Nephron progenitor cell (in vitro differentiated cells): Measurements from ENCODE around the gene GPR25.

Source experiments
- DNase-seq: peaks from one replicate; pipeline ENCODE4 v3.0.0; 2021
- H3K27ac Mint-ChIP-seq: 2 replicates; pipeline ENCODE4 v1.8.0; 2021; ENCODE audit warnings: mild to moderate bottlenecking, moderate library complexity, mixed read lengths
- H3K27me3 Mint-ChIP-seq: 2 replicates; pipeline ENCODE4 v1.8.0; 2021; ENCODE audit warnings: mild to moderate bottlenecking, low read depth, mixed read lengths; ENCODE audit not compliant: poor library complexity
- H3K36me3 Mint-ChIP-seq: 2 replicates; pipeline ENCODE4 v1.8.0; 2021; ENCODE audit warnings: low read depth, mixed read lengths
- H3K4me1 Mint-ChIP-seq: 2 replicates; pipeline ENCODE4 v1.8.0; 2021; ENCODE audit warnings: mixed read lengths
- H3K4me3 Mint-ChIP-seq: 2 replicates; pipeline ENCODE4 v1.8.0; 2021; ENCODE audit warnings: mild to moderate bottlenecking, moderate library complexity, mixed read lengths
- H3K9me3 Mint-ChIP-seq: 2 replicates; pipeline ENCODE4 v1.8.0; 2021; ENCODE audit warnings: mild to moderate bottlenecking, moderate library complexity, mixed read lengths
- TF ChIP-seq, protein P1 (sequence below): fragments of 200-600 bp; sonication (generic); IDR thresholded peaks from 2 replicates; pipeline ENCODE4 v1.5.0; 2021; ENCODE audit warnings: antibody characterized with exemption

Gene GPR25, protein sequence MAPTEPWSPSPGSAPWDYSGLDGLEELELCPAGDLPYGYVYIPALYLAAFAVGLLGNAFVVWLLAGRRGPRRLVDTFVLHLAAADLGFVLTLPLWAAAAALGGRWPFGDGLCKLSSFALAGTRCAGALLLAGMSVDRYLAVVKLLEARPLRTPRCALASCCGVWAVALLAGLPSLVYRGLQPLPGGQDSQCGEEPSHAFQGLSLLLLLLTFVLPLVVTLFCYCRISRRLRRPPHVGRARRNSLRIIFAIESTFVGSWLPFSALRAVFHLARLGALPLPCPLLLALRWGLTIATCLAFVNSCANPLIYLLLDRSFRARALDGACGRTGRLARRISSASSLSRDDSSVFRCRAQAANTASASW

DNA sequence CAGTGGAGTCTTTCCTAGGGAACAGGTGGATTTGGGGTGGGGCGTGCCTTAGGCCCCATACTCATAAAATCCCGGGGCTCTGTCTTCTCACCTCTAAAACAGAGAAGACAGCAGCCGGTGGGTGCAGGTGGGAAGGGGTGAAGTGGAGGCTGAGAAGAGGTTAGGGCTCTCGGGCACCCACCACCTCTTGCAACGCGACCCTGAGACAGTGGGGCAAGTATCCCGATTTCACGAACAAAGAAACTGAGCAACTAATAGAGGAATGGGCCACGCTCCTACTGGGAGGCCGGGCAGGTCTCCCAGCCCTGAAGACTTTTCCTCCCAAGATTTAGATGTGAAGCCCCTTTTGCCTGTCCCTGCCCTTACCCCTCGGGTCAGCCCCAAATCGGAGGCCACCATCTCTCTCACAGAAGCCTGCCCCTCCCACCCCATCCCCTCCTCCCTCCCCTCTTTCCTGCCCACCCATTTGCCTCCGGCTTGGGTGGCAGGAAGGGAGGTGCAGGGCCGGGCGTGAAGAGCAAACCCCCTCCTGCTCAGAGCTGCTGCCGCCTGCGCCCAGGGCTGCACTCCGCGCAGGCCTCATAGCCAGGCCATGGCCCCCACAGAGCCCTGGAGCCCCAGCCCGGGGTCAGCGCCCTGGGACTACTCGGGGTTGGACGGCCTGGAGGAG, at the start of gene GPR25:
GPR25 (plus strand) TSS at position 536 of the 670 bp plus-strand sequence; CDS start at position 593, 57 bp downstream.
- Mint-ChIP-seq H3K36me3 (no peaks in the 10 kb centered on the region), H3K4me3 (no peak within 1 kb of the TSS), H3K27me3 (peaks cover 19% of the 10 kb centered on the region), H3K4me1 (peaks cover 25% of the 10 kb centered on the region), H3K27ac (no peak within 1 kb of the TSS), H3K9me3 (no peaks in the 10 kb centered on the region)
- no peak for DNase-seq
- TF ChIP-seq, protein P1, sequence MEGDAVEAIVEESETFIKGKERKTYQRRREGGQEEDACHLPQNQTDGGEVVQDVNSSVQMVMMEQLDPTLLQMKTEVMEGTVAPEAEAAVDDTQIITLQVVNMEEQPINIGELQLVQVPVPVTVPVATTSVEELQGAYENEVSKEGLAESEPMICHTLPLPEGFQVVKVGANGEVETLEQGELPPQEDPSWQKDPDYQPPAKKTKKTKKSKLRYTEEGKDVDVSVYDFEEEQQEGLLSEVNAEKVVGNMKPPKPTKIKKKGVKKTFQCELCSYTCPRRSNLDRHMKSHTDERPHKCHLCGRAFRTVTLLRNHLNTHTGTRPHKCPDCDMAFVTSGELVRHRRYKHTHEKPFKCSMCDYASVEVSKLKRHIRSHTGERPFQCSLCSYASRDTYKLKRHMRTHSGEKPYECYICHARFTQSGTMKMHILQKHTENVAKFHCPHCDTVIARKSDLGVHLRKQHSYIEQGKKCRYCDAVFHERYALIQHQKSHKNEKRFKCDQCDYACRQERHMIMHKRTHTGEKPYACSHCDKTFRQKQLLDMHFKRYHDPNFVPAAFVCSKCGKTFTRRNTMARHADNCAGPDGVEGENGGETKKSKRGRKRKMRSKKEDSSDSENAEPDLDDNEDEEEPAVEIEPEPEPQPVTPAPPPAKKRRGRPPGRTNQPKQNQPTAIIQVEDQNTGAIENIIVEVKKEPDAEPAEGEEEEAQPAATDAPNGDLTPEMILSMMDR, result no peak

DNA sequence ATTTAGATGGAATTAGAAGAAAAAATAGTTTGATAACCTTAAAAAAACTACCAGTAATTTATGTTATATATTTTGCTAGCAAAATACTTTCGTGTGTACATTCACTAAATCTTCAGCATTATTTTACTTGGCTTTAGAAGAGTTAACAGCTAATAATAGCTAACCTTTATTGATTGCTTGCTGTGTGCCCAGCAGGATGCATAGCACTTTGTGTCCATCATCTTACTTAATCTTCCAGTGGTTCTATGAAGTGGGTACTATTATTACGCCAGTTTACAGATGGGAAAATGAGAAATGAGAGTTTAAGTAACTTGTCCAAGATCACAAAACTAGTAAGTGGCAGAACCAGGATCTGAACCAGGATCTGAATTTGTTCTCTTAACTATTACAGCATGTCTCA, 41.7 kb upstream of the GPR25 start:
- Mint-ChIP-seq H3K4me1 (no peaks in the 10 kb centered on the region), H3K4me3 (no peak overlapping the region), H3K36me3 (peaks cover 33% of the 10 kb centered on the region), H3K27ac (no peak overlapping the region), H3K9me3 (peaks cover 7% of the 10 kb centered on the region), H3K27me3 (no peaks in the 10 kb centered on the region)
- TF ChIP-seq, protein P1, result no peak
- DNase-seq, result no peak

DNA sequence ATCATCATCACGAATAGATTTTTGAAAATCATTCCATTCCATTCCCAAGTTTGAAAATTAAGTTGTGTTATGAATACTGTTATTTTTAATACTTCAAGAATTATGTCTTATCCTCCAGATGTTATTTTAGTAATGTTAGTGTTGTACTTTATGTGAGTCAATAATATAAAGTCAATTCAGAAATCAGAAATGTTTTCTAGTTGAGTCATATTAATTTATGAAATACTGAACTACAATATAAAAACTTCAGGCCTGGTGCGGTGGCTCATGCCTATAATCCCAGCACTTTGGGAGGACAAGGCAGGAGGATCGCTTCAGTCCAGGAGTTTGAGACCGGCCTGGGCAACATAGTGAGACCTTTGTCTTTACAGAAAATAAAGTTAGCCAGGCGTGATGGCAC, 38.4 kb upstream of the GPR25 start:
- H3K4me1 Mint-ChIP-seq, result no peaks in the 10 kb centered on the region
- no peaks in the 10 kb centered on the region for H3K27me3 Mint-ChIP-seq
- peaks cover 25% of the 10 kb centered on the region for H3K9me3 Mint-ChIP-seq
- H3K4me3 Mint-ChIP-seq, result no peak overlapping the region
- TF ChIP-seq, protein P1, result no peak
- no peak overlapping the region for H3K27ac Mint-ChIP-seq
- peaks cover 49% of the 10 kb centered on the region for H3K36me3 Mint-ChIP-seq
- DNase-seq, result no peak

DNA sequence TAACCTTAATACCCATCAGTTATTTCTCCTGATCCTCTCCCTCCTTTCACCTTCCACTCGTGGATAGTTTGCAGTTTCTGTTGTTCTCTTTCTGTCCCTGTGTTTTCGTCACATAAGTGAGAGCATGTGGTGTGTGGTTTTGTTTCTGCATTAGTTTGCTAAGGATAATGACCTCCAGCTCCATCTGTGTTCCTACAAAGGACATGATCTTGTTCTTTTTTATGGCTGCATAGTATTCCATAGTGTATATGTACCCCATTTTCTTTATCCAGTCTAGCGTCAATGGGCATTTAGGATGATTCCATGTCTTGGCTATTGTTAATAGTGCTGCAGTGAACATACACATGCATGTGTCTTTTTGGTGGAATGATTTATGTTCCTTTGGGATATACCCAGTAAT, 36.6 kb upstream of the GPR25 start:
- no peak overlapping the region for H3K4me3 Mint-ChIP-seq
- H3K27ac Mint-ChIP-seq, result no peak overlapping the region
- peaks cover 3% of the 10 kb centered on the region for H3K27me3 Mint-ChIP-seq
- H3K4me1 Mint-ChIP-seq, result no peaks in the 10 kb centered on the region
- peaks cover 25% of the 10 kb centered on the region for H3K9me3 Mint-ChIP-seq
- TF ChIP-seq, protein P1, result no peak
- DNase-seq, result no peak
- peaks cover 61% of the 10 kb centered on the region for H3K36me3 Mint-ChIP-seq

DNA sequence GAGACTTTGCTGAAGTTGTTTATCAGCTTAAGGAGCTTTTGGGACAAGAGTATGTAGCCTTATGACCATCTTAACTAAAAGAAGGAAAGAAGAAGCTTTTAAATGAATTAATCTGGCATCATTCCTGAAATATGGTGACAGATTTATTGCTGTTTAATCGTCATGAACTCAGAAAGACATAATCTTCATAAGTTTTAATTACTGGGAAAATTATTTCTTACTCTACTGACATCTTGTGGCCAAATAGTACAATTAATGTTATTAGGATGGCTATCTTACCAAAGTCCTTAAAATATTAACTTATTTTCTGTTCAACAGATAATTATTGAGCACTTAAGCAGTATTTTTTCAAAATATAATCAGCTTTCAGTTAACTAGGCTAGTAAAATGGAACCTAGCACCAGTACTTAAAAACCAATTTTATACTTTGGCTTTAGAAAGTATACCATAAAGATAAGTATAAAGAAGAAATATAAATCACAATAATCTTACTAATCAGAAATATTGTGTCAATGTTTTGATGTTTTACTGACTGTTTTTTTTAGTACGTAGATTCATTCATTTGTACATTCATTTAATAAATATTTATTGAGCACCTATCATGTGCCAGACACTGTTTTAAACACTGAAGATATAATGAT, 34.7 kb upstream of the GPR25 start:
- Mint-ChIP-seq H3K27ac (no peak overlapping the region), H3K4me3 (no peak overlapping the region), H3K27me3 (peaks cover 3% of the 10 kb centered on the region), H3K9me3 (peaks cover 25% of the 10 kb centered on the region), H3K36me3 (peaks cover 79% of the 10 kb centered on the region), H3K4me1 (no peaks in the 10 kb centered on the region)
- TF ChIP-seq, protein P1, result peak; percentile 32
- no peak for DNase-seq
